Uterus (tissue), 2 donors: ENCODE measurements around the gene FGFR2.

ENCODE experiments used
- POLR2A ChIP-seq, 2 donors: fragments of 450-650 bp; IDR thresholded peaks; one replicate each; pipeline ENCODE4 v1.6.1; 2016; ENCODE audit warnings: antibody characterized with exemption in 2 of 2, mild to moderate bottlenecking in 1 of 2, moderate library complexity in 1 of 2
- TF ChIP-seq, protein P1 (sequence below), 4 experiments: fragments of 200-600 bp in 2 of 4; fragments of 450-650 bp in 2 of 4; sonication (generic) in 2 of 4; IDR thresholded peaks; one replicate each; pipeline ENCODE4 v1.5.1; 2016 to 2019; ENCODE audit warnings: antibody characterized with exemption in 4 of 4, mild to moderate bottlenecking in 2 of 4, moderate library complexity in 1 of 4

DNA sequence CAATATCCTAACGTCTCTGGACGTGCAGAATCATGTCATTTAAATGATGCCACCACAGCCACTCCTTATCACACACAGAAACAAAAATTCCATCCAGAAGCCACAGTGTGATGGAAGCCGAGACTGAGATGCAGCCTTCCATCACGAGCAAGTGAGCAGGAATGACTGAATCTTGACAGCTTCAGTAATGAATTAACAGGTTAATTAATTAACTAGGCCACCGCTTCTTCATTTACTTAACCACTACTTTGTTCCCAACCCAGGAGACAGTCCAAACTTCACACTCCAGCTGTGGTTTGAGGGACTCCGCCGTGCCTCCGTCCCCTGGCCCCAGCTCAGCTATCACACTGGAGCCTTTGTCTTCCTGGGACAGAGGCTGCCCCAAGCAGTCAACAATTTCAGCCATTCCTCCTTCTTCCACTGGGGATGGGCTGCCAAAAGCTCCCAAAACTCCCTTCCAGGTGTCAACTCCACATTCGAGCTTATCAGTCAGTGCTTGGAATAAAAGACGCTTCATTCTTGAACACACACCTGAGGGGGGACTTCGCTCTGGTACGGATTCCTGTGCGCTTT, 65.9 kb downstream of the FGFR2 start:
- TF ChIP-seq, protein P1, sequence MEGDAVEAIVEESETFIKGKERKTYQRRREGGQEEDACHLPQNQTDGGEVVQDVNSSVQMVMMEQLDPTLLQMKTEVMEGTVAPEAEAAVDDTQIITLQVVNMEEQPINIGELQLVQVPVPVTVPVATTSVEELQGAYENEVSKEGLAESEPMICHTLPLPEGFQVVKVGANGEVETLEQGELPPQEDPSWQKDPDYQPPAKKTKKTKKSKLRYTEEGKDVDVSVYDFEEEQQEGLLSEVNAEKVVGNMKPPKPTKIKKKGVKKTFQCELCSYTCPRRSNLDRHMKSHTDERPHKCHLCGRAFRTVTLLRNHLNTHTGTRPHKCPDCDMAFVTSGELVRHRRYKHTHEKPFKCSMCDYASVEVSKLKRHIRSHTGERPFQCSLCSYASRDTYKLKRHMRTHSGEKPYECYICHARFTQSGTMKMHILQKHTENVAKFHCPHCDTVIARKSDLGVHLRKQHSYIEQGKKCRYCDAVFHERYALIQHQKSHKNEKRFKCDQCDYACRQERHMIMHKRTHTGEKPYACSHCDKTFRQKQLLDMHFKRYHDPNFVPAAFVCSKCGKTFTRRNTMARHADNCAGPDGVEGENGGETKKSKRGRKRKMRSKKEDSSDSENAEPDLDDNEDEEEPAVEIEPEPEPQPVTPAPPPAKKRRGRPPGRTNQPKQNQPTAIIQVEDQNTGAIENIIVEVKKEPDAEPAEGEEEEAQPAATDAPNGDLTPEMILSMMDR (IDR thresholded peaks at IDR 0.05), result no peak
- no peak for TF ChIP-seq POLR2A (IDR thresholded peaks at IDR 0.05)
